RCC 7860 (cell line): Measurements from ENCODE around the gene BAG1.

Experiments used
- DNase-seq: peaks from one replicate; pipeline ENCODE4 v3.0.0-alpha.2; 2015; ENCODE audit warnings: low spot score
- FAIRE-seq: peaks from 2 replicates; lab custom pipeline; 2012; peaks lifted over from hg19 to GRCh38; lab: Jason Lieb, UNC

The BAG1 gene

GRCh38 chr9:33220681-33221567 is 43.6 kb downstream of the BAG1 start:
- no peak for DNase-seq
- FAIRE-seq = no peak

DNA sequence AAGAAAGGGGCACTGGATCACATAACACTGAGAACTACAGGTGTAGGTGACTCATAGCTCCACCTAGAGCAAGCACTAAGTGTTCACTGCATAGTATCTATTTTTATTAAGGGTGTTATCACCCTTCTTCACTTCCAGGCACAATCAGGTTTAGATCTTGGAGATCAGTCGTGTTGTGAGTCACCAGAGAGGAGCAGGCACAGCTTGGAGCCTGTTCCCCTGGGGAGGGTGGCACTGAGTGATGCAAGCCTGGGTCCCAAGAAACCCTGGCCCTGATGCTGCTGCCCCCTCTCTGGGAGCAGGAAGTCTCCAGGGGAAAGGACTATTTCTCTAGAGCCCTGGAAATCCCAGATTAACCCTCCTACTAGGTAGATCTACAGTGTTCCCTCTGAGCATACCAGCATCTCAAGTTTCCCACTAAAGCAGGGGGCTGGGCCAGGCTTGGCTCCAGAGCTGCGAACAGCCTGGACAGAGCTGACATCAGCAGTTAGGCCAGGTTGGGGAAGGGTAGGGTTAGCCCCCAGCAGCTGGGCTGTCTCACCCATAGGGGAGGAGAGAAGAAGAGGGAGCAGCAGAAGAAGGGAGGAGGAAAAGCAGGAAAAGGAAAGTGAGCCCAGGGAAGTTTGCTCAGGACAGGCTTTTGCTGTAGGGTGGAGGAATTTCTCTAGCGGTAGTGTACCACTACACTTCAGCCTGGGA is 52.7 kb downstream of the BAG1 start:
- no peak for DNase-seq
- FAIRE-seq = no peak

DNA sequence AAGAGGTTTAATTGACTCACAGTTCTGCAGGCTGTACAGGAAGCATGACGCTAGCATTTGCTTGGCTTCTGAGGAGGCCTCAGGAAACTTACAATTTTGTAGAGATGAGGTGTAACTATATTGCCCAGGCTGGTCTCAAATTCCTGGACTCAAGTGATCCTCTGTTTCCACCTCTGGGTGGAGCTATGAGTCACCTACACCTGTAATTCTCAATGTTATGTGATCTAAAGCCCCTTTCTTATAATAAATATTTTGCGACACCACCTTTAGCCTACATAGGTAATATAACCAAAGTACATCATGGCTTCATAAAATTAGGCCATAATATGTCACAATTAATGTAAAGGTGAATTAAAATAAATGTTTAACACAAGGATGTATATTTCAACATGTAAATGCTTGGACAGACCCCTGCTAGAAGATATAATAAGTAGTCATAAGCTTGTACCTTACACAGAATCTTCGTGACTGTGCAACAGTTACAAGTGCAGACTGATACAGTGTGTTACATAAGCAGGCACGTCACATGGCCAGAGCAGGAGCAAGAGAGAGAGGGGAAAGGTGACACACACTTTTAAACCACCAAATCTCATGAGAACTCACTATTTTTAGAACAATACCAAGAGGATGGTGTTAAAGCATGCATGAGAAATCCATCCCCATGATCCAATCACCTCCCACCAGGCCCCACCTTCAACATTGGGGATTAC is 54.3 kb downstream of the BAG1 start:
- no peak for DNase-seq

GRCh38 chr9:33209394-33209793 is 55.1 kb downstream of the BAG1 start:
- DNase-seq (no peak), FAIRE-seq (no peak)

More for the DNA sequence above, 54.3 kb downstream of the BAG1 start:
- no peak for FAIRE-seq

DNA sequence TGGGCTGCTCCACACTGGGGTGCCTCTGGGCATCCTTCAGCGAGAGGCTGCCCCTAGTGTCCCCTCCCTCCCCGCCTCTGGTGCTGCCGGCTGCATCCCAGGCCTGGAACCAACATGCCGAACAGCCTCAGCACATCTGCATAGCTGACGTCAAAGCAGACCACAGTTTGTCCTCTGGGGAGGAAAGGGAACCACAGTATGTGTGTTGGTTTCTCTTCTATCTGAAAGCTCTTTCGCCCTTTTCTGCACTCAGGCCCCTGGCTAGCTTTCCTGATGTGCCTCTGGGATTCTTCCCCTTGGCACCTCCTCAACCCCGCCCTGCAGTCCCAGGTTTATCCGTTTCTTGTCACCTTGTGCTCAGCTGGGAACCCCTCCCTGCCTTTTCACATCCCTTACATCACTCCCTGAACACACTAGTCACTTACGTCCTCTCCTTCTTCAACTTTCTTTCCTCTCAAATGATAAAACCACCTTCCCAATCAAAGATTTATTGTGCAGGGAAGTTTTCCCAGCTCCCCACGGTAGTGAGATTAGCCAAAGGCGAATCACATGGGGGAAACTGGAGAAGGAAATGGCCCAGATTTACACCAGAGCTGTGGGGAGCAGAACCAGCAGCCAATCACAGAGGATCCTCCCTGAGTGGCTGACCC is 61.8 kb downstream of the BAG1 start:
- FAIRE-seq (no peak), DNase-seq (no peak)
